GM12872 (cell line): ENCODE data around the gene NCAPD2.

Experiments used
- TF ChIP-seq, protein P1 (sequence below): IDR thresholded peaks from 3 replicates; pipeline ENCODE4 v1.5.1; 2011; ENCODE audit warnings: low read depth, mild to moderate bottlenecking, low read length, moderate library complexity; ENCODE audit not compliant: insufficient read depth

The NCAPD2 gene

DNA sequence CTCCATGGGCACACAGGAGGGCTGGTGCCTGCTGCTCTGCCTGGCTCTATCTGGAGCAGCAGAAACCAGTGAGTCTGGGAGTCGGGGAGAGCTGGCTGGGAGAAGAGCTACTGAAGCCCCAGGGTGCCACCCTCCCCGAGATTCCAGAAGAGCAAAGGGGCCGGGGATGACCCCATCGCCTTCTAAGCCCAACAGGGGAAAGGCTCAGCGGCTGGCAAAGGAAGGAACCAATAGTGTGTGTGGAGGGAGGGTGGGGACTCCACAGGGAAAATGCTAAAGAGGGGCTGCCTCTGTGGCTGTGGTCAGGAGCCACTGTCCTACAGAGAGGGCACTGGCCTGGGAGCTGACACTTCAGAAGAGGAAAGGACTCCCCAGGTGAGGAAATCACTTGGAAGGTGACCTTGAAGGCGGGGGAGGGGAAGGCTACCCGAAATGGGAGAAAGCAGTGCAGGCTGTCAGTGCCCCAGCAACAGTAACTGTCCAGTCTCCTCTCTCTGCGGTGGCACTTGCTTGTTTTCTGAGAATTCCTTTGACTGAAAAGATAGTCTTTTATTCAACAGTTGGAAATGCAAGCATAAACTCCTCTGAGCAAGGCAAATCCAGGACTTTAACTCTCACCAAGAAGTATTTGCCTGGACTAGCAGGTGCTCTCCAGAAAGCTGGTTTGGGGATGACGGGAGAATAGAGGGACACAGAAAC is 41.5 kb upstream of the NCAPD2 start:
- TF ChIP-seq, protein P1, sequence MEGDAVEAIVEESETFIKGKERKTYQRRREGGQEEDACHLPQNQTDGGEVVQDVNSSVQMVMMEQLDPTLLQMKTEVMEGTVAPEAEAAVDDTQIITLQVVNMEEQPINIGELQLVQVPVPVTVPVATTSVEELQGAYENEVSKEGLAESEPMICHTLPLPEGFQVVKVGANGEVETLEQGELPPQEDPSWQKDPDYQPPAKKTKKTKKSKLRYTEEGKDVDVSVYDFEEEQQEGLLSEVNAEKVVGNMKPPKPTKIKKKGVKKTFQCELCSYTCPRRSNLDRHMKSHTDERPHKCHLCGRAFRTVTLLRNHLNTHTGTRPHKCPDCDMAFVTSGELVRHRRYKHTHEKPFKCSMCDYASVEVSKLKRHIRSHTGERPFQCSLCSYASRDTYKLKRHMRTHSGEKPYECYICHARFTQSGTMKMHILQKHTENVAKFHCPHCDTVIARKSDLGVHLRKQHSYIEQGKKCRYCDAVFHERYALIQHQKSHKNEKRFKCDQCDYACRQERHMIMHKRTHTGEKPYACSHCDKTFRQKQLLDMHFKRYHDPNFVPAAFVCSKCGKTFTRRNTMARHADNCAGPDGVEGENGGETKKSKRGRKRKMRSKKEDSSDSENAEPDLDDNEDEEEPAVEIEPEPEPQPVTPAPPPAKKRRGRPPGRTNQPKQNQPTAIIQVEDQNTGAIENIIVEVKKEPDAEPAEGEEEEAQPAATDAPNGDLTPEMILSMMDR, result no peak

DNA sequence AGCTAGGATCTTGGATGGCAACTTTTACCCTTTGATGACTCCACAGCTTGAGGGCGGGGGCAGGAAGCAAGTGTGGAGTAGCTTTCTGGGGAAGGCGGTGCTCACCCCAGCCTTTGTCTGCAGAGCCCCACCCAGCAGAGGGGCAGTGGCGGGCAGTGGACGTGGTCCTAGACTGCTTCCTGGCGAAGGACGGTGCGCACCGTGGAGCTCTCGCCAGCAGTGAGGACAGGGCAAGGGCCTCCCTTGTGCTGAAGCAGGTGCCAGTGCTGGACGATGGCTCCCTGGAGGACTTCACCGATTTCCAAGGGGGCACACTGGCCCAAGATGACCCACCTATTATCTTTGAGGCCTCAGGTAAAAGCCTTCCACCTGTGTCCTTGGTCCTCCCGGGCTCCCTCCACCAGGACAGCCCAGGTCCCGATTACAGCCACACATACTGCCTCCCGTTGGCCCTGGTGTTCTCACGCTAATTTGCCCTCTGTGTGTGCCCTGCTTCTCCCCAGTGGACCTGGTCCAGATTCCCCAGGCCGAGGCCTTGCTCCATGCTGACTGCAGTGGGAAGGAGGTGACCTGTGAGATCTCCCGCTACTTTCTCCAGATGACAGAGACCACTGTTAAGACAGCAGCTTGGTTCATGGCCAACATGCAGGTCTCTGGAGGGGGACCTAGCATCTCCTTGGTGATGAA is 40.8 kb upstream of the NCAPD2 start:
- TF ChIP-seq, protein P1, result no peak

DNA sequence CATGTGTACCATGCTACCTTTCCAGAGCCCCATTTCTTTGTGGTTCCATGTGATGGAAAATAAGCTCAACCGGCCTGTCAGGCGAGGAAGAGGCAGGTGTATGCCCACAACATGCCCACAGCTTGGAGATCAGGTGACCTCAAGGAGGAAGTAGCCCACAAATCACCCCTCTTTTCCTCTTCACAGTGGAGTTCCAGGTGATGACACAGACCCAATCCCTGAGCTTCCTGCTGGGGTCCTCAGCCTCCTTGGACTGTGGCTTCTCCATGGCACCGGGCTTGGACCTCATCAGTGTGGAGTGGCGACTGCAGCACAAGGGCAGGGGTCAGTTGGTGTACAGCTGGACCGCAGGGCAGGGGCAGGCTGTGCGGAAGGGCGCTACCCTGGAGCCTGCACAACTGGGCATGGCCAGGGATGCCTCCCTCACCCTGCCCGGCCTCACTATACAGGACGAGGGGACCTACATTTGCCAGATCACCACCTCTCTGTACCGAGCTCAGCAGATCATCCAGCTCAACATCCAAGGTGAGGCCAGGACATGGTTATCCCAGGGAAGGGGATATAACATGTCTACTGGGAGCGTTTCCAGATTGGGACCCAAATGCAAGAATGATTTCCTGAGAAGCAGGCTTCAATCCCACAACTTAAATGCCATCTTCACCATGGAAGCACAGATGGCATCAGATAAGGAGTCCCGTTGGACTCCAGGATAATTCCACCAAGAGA is 36.5 kb upstream of the NCAPD2 start:
- TF ChIP-seq, protein P1, result no peak

DNA sequence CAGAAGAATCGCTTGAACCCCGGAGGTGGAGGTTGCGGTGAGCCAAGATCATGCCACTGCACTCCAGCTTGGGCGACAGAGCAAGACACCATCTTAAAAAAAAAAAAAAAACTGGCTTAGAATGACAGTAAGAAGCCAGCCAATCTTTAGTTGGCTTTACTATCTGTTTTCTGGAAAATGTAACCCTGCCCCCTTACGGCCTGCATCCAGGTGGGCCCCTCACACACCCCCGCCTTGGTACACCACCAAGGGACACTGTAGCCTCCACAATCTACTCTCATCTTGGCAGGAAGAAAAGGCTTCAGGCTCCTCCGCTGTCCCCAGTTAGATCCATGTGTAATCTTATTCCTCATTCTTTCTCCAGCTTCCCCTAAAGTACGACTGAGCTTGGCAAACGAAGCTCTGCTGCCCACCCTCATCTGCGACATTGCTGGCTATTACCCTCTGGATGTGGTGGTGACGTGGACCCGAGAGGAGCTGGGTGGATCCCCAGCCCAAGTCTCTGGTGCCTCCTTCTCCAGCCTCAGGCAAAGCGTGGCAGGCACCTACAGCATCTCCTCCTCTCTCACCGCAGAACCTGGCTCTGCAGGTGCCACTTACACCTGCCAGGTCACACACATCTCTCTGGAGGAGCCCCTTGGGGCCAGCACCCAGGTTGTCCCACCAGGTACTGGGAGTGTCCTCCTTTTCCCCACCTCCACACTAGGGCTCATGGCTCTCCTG is 35.5 kb upstream of the NCAPD2 start:
- TF ChIP-seq, protein P1, result no peak

DNA sequence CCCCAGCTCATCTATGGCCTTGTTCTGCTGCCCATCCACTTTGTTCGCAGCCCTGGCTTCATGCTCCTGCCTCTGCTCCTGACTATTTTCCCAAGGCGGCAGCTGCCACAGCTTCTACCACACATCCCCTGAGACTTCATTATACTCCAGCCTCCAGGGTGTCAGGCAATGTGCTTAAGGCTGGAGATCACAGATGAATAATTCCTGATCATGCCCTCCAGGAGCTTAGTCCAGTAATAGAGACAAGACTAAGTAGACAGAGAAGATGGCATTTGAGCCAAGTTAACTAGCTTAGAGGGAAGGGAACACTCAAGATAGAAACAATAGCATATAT is 34.9 kb upstream of the NCAPD2 start:
- TF ChIP-seq, protein P1, result no peak

DNA sequence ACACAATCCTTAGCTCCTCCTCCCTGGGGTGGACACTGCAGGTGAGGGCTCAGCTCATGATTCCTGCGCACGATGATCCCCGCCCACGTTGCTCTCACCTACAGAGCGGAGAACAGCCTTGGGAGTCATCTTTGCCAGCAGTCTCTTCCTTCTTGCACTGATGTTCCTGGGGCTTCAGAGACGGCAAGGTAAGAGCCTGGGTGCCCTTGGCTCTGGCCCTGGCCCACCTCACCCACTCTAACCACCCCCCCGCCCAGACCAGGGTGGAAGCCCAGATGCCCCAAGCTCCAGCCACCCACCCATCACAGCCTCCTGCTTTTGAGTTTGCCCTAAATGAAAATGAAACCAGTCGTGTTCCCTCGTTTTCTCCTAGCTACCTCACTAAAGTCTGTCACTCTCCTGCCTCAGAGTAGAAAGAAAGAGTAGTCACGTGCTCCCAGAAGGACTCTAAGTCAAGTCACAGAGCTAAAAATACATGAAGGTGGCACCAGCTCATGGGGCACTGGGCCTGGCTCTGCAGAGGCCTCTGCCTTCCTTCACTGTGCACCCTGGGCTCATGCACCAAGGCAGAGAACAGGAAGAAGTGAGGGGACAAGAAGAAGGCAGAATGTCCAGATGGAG is 33.0 kb upstream of the NCAPD2 start:
- TF ChIP-seq, protein P1, result no peak
